Immature natural killer cell (primary cell): ENCODE measurements around the gene COPS3. TPM values are rescaled to one million over a fixed set of nuclear protein-coding genes. Genes with fewer than 3 reads are reported as not detected.

Experiments
- DNase-seq, 3 donors: peaks; one replicate each; pipeline ENCODE4 v3.0.0; 2022; ENCODE audit warnings: mixed read lengths in 1 of 3
- H3K27ac Mint-ChIP-seq, 6 donors: one replicate each; pipeline ENCODE4 v1.8.0; 2020; ENCODE audit warnings: mixed read lengths in 6 of 6, mild to moderate bottlenecking in 5 of 6, inconsistent platforms in 4 of 6, moderate library complexity in 3 of 6
- H3K27me3 Mint-ChIP-seq, 3 donors: one replicate each; pipeline ENCODE4 v1.8.0; 2020 to 2021; ENCODE audit warnings: low read depth in 3 of 3, mild to moderate bottlenecking in 3 of 3, mixed read lengths in 3 of 3, moderate library complexity in 3 of 3, inconsistent platforms in 1 of 3
- H3K36me3 Mint-ChIP-seq, 3 donors: one replicate each; pipeline ENCODE4 v1.8.0; 2020; ENCODE audit warnings: mixed read lengths in 3 of 3, inconsistent platforms in 2 of 3, mild to moderate bottlenecking in 2 of 3
- H3K4me1 Mint-ChIP-seq, 2 donors: one replicate each; pipeline ENCODE4 v1.8.0; 2020; ENCODE audit warnings: inconsistent platforms in 2 of 2, mild to moderate bottlenecking in 2 of 2, mixed read lengths in 2 of 2, moderate library complexity in 1 of 2
- H3K4me3 Mint-ChIP-seq, 5 donors: one replicate each; pipeline ENCODE4 v1.8.0; 2020; ENCODE audit warnings: mild to moderate bottlenecking in 5 of 5, mixed read lengths in 5 of 5, inconsistent platforms in 3 of 5, moderate library complexity in 3 of 5
- H3K9me3 Mint-ChIP-seq, 6 donors: one replicate each; pipeline ENCODE4 v1.8.0; 2020; ENCODE audit warnings: mild to moderate bottlenecking in 6 of 6, mixed read lengths in 6 of 6, inconsistent platforms in 4 of 6, moderate library complexity in 3 of 6
- polyA plus RNA-seq, 3 donors: library from polyadenylated mRNA; unstranded; fragments of 300-500 nt; fragmentation: Illumina TruSeq; gene quantifications; one replicate each; pipeline ENCODE4 v1.2.3, GENCODE V29; 2021

The COPS3 gene
- polyA plus RNA-seq, 3 donors from 2014 or later: 93.7 to 120 (median 95.9) TPM

GRCh38 chr17:17200311-17200710, 80.7 kb downstream of the COPS3 start:
- peaks cover 0 to 5% (median 3%) of the 10 kb centered on the region in 3 donors for H3K36me3 Mint-ChIP-seq
- H3K4me3 Mint-ChIP-seq: no peak overlapping the region
- DNase-seq: no peak
- H3K4me1 Mint-ChIP-seq: peaks cover 29 to 33% of the 10 kb centered on the region in 2 donors
- no peaks in the 10 kb centered on the region for H3K9me3 Mint-ChIP-seq
- no peak overlapping the region for H3K27ac Mint-ChIP-seq
- H3K27me3 Mint-ChIP-seq: peaks cover 0 to 8% (median 0%) of the 10 kb centered on the region in 3 donors

- peaks cover 8 to 13% of the 10 kb centered on the region in 2 donors for H3K4me1 Mint-ChIP-seq
- H3K27ac Mint-ChIP-seq: no peak overlapping the region
- DNase-seq: no peak
- H3K36me3 Mint-ChIP-seq: peaks cover 0 to 5% (median 3%) of the 10 kb centered on the region in 3 donors
- peaks cover 0 to 3% (median 2%) of the 10 kb centered on the region in 3 donors for H3K27me3 Mint-ChIP-seq
- H3K9me3 Mint-ChIP-seq: no peaks in the 10 kb centered on the region
- no peak overlapping the region for H3K4me3 Mint-ChIP-seq
Measured at GRCh38 chr17:17198281-17198680, 82.8 kb downstream of the COPS3 start.

GRCh38 chr17:17196776-17197175, 84.3 kb downstream of the COPS3 start:
- Mint-ChIP-seq H3K27ac (no peak overlapping the region), H3K9me3 (no peaks in the 10 kb centered on the region), H3K4me1 (no peaks in the 10 kb centered on the region), H3K4me3 (no peak overlapping the region), H3K36me3 (peaks cover 0 to 5% (median 0%) of the 10 kb centered on the region in 3 donors), H3K27me3 (peaks cover 0 to 3% (median 2%) of the 10 kb centered on the region in 3 donors)
- no peak for DNase-seq

Other genes starting within 250 kb of the COPS3 start
- 10 to 100 TPM in 1 of 3 donors, 1 to 10 TPM in 2; 1.2 to 15.1 (median 4.2) TPM for gene MPRIP, start 238.8 kb downstream of the COPS3 start, polyA plus RNA-seq
- gene PLD6, start 74.9 kb downstream of the COPS3 start, polyA plus RNA-seq: 1 to 10 TPM in 2 of 3 donors, under 1 TPM in 1; 0.41 to 2.5 (median 1.4) TPM
- gene FLCN, start 44.1 kb downstream of the COPS3 start, polyA plus RNA-seq: 1 to 10 TPM; 1.4 to 6.6 (median 5.9) TPM
- gene NT5M, start 22.1 kb upstream of the COPS3 start, polyA plus RNA-seq: 1 to 10 TPM; 3.2 to 4.6 (median 3.3) TPM
- gene MED9, start 195.8 kb upstream of the COPS3 start, polyA plus RNA-seq: 10 to 100 TPM; 10.9 to 21.5 (median 14.0) TPM
- gene RASD1, start 215.1 kb upstream of the COPS3 start, polyA plus RNA-seq: 1 to 10 TPM in 1 of 3 donors, under 1 TPM in 2; 0.43 to 1.2 (median 0.96) TPM